Peyer's patch (tissue), 4 donors: ENCODE measurements around the gene MYO1F.

Source experiments
- POLR2A ChIP-seq, 2 donors: fragments of 450-650 bp; IDR thresholded peaks; one replicate each; pipeline ENCODE4 v1.5.1; 2017; ENCODE audit warnings: antibody characterized with exemption in 2 of 2, mild to moderate bottlenecking in 2 of 2, moderate library complexity in 2 of 2
- TF ChIP-seq, protein P1 (sequence below), 6 experiments: fragments of 450-650 bp in 4 of 6; fragments of 200-600 bp in 2 of 6; sonication (generic) in 1 of 6; IDR thresholded peaks; one replicate each; pipeline ENCODE4 v1.5.1; 2017 to 2019; ENCODE audit warnings: antibody characterized with exemption in 6 of 6, mild to moderate bottlenecking in 3 of 6, moderate library complexity in 1 of 6

DNA sequence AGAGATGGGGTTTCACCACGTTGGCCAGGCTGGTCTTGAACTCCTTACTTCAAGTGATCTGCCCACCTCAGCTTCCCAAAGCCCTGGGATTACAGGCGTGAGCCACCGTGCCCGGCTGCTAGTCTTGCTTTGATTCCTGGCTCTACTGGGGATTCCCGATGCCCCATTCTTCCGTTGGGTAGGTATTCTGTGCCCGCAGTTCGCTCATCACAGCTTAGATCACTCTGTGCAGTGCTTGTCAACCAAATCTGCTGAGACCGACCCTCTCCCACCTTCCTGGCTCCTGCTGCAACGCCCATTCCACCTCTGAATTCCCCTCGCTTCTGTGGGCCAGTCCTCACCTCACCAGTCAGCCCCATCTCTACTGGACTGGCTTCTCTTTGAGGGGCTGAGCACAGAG is 58.7 kb downstream of the MYO1F start:
- TF ChIP-seq, protein P1, sequence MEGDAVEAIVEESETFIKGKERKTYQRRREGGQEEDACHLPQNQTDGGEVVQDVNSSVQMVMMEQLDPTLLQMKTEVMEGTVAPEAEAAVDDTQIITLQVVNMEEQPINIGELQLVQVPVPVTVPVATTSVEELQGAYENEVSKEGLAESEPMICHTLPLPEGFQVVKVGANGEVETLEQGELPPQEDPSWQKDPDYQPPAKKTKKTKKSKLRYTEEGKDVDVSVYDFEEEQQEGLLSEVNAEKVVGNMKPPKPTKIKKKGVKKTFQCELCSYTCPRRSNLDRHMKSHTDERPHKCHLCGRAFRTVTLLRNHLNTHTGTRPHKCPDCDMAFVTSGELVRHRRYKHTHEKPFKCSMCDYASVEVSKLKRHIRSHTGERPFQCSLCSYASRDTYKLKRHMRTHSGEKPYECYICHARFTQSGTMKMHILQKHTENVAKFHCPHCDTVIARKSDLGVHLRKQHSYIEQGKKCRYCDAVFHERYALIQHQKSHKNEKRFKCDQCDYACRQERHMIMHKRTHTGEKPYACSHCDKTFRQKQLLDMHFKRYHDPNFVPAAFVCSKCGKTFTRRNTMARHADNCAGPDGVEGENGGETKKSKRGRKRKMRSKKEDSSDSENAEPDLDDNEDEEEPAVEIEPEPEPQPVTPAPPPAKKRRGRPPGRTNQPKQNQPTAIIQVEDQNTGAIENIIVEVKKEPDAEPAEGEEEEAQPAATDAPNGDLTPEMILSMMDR (IDR thresholded peaks at IDR 0.05), result no peak
- TF ChIP-seq POLR2A (IDR thresholded peaks at IDR 0.05), result no peak
